Astrocyte (in vitro differentiated cells and primary cell): ENCODE data around the gene GLS. TPM values are rescaled to one million over a fixed set of nuclear protein-coding genes. Genes with fewer than 3 reads are reported as not detected.

Source experiments
- DNase-seq: peaks from one replicate; pipeline ENCODE4 v3.0.0-alpha.2; 2010; ENCODE audit warnings: low read depth
- FAIRE-seq: peaks from 2 replicates; lab custom pipeline; 2011; peaks lifted over from hg19 to GRCh38; lab: Jason Lieb, UNC
- H2AFZ ChIP-seq: 2 replicates; pipeline ENCODE4 v1.6.0; 2012; ENCODE audit warnings: low read depth, low read length, inconsistent platforms
- H3K27ac ChIP-seq: 2 replicates; pipeline ENCODE4 v1.5.1; 2011; ENCODE audit warnings: low read depth, low read length, inconsistent platforms
- H3K27me3 ChIP-seq: 2 replicates; pipeline ENCODE4 v1.6.0; 2011; ENCODE audit warnings: low read length, inconsistent platforms; ENCODE audit not compliant: insufficient read depth
- H3K36me3 ChIP-seq: 2 replicates; pipeline ENCODE4 v1.5.1; 2011; ENCODE audit warnings: low read length, inconsistent platforms; ENCODE audit not compliant: insufficient read depth
- H3K4me1 ChIP-seq: 2 replicates; pipeline ENCODE4 v1.5.1; 2011; ENCODE audit warnings: low read length, inconsistent platforms; ENCODE audit not compliant: insufficient read depth
- H3K4me2 ChIP-seq: 2 replicates; pipeline ENCODE4 v1.6.0; 2012; ENCODE audit warnings: low read length, inconsistent platforms
- H3K4me3 ChIP-seq: 2 replicates; pipeline ENCODE4 v1.5.1; 2011; ENCODE audit warnings: low read depth, mild to moderate bottlenecking, low read length, inconsistent platforms; ENCODE audit not compliant: insufficient read depth
- H3K79me2 ChIP-seq: 2 replicates; pipeline ENCODE4 v1.6.0; 2012; ENCODE audit warnings: mild to moderate bottlenecking, low read length, inconsistent platforms; ENCODE audit not compliant: insufficient read depth
- H3K9ac ChIP-seq: 2 replicates; pipeline ENCODE4 v1.6.0; 2012; ENCODE audit warnings: mild to moderate bottlenecking, low read length, inconsistent platforms
- H3K9me3 ChIP-seq: 2 replicates; pipeline ENCODE4 v1.5.1; 2012; ENCODE audit warnings: low read depth, mild to moderate bottlenecking, low read length, inconsistent platforms; ENCODE audit not compliant: insufficient read depth
- H4K20me1 ChIP-seq: 2 replicates; pipeline ENCODE4 v1.6.0; 2012; ENCODE audit warnings: low read length, inconsistent platforms; ENCODE audit not compliant: insufficient read depth
- H3K27ac Mint-ChIP-seq: one replicate; pipeline ENCODE4 v1.8.0; 2021; ENCODE audit warnings: mild to moderate bottlenecking, mixed read lengths; ENCODE audit not compliant: unreplicated experiment
- H3K27me3 Mint-ChIP-seq: one replicate; pipeline ENCODE4 v1.8.0; 2021; ENCODE audit warnings: low read depth, mixed read lengths; ENCODE audit not compliant: unreplicated experiment
- H3K36me3 Mint-ChIP-seq: one replicate; pipeline ENCODE4 v1.8.0; 2021; ENCODE audit warnings: low read depth, mixed read lengths; ENCODE audit not compliant: unreplicated experiment
- H3K4me1 Mint-ChIP-seq: one replicate; pipeline ENCODE4 v1.8.0; 2021; ENCODE audit warnings: low read depth, mixed read lengths; ENCODE audit not compliant: unreplicated experiment
- H3K4me3 Mint-ChIP-seq: one replicate; pipeline ENCODE4 v1.8.0; 2021; ENCODE audit warnings: mild to moderate bottlenecking, moderate library complexity, mixed read lengths; ENCODE audit not compliant: unreplicated experiment
- H3K9me3 Mint-ChIP-seq: one replicate; pipeline ENCODE4 v1.8.0; 2021; ENCODE audit warnings: mild to moderate bottlenecking, mixed read lengths; ENCODE audit not compliant: unreplicated experiment
- EZH2 ChIP-seq: IDR thresholded peaks from 2 replicates; pipeline ENCODE4 v1.6.1; 2012; ENCODE audit warnings: mild to moderate bottlenecking, low read length, inconsistent platforms; ENCODE audit not compliant: insufficient read depth
- total RNA-seq: library from RNA; stranded (reverse); gene quantifications from 2 replicates; pipeline ENCODE4 v1.2.1, GENCODE V29; 2021
- TF ChIP-seq, protein P1 (sequence below): IDR thresholded peaks from 2 replicates; pipeline ENCODE4 v1.5.1; 2011; ENCODE audit warnings: low read depth, mild to moderate bottlenecking, inconsistent platforms, low read length, moderate library complexity; ENCODE audit not compliant: insufficient read depth

Gene GLS
- total RNA-seq, 1 donor from 2014 or later, result 189 TPM

DNA sequence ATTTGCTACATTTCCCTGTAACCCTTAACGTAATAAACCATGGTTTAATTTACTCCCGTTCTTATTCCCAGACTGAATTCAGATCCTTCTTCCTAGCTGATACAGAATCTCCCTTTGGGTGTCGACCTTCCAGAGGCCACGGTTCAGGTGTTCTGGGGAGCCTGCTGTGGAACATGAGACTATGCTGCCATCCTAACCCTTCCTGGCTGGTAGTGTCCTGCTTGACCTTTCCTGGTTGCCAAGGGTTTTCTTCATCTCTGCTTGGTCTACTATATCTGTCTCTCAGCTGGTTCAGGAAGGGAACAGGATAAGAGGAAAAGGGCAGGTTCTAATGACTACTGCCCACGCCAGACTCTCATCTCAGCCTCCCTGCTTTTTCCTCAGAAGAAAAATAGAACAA is 96.9 kb downstream of the GLS start:
- Histone ChIP-seq H3K4me3 (no peak overlapping the region), H3K36me3 (peaks cover 72% of the 10 kb centered on the region), H4K20me1 (peaks cover 19% of the 10 kb centered on the region), H3K4me2 (no peak overlapping the region), H3K9me3 (no peaks in the 10 kb centered on the region), H3K79me2 (no peaks in the 10 kb centered on the region), H3K27ac (no peak overlapping the region), H3K27me3 (no peaks in the 10 kb centered on the region), H2AFZ (no peak overlapping the region), H3K4me1 (peaks cover 20% of the 10 kb centered on the region), H3K9ac (no peak overlapping the region)
- Mint-ChIP-seq H3K27me3 (no peaks in the 10 kb centered on the region), H3K27ac (peak overlapping the region; percentile 60), H3K4me1 (peaks cover 52% of the 10 kb centered on the region), H3K9me3 (no peaks in the 10 kb centered on the region), H3K4me3 (no peak overlapping the region), H3K36me3 (peaks cover 43% of the 10 kb centered on the region)
- no peak for FAIRE-seq
- TF ChIP-seq EZH2, result no peak
- no peak for DNase-seq

DNA sequence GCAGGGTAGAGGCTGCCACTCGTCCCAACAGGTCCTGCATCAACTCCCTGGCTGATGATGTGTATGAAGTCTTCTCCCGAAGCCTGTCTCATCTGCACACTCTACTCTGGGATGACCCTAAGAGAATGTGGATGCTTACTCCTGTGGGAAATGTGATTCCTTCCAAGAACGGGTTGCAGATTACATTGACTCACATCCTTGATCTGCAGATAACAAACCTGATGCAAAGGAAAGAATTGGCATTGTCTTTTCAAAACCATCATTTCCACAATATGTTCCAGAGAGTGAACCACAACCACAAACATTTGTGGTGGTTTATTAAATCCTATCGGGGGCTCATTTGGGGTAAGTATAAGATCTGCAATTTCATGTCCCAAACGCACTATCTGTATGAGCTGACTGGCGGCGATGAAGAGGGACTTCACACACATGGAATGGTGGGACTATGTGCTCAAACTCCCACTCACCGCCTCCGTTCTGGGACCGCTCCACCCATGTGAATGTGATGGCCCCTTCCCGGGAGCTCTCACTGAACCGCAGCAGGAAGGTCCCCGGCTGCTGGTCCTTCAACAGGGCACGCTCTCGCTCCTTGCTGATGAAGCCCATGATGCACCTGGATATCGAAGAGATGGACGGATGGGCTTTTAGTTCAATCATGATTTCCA is 97.9 kb downstream of the GLS start:
- no peaks in the 10 kb centered on the region for H3K9me3 ChIP-seq
- no peaks in the 10 kb centered on the region for H3K27me3 ChIP-seq
- Mint-ChIP-seq H3K4me3 (peak overlapping the region; percentile 8), H3K9me3 (no peaks in the 10 kb centered on the region), H3K27ac (peak overlapping the region; percentile 38), H3K4me1 (peaks cover 57% of the 10 kb centered on the region), H3K36me3 (peaks cover 46% of the 10 kb centered on the region), H3K27me3 (no peaks in the 10 kb centered on the region)
- H3K79me2 ChIP-seq, result no peaks in the 10 kb centered on the region
- FAIRE-seq (peak; percentile 34), DNase-seq (peak; percentile 85)
- peak overlapping the region; percentile 31 for H3K4me2 ChIP-seq
- H4K20me1 ChIP-seq, result peaks cover 19% of the 10 kb centered on the region
- no peak for TF ChIP-seq EZH2
- TF ChIP-seq, protein P1, sequence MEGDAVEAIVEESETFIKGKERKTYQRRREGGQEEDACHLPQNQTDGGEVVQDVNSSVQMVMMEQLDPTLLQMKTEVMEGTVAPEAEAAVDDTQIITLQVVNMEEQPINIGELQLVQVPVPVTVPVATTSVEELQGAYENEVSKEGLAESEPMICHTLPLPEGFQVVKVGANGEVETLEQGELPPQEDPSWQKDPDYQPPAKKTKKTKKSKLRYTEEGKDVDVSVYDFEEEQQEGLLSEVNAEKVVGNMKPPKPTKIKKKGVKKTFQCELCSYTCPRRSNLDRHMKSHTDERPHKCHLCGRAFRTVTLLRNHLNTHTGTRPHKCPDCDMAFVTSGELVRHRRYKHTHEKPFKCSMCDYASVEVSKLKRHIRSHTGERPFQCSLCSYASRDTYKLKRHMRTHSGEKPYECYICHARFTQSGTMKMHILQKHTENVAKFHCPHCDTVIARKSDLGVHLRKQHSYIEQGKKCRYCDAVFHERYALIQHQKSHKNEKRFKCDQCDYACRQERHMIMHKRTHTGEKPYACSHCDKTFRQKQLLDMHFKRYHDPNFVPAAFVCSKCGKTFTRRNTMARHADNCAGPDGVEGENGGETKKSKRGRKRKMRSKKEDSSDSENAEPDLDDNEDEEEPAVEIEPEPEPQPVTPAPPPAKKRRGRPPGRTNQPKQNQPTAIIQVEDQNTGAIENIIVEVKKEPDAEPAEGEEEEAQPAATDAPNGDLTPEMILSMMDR, result no peak
- no peak overlapping the region for H3K4me3 ChIP-seq
- no peak overlapping the region for H3K9ac ChIP-seq
- H2AFZ ChIP-seq, result no peak overlapping the region
- H3K27ac ChIP-seq, result no peak overlapping the region
- H3K36me3 ChIP-seq, result peaks cover 72% of the 10 kb centered on the region
- H3K4me1 ChIP-seq, result peaks cover 20% of the 10 kb centered on the region

DNA sequence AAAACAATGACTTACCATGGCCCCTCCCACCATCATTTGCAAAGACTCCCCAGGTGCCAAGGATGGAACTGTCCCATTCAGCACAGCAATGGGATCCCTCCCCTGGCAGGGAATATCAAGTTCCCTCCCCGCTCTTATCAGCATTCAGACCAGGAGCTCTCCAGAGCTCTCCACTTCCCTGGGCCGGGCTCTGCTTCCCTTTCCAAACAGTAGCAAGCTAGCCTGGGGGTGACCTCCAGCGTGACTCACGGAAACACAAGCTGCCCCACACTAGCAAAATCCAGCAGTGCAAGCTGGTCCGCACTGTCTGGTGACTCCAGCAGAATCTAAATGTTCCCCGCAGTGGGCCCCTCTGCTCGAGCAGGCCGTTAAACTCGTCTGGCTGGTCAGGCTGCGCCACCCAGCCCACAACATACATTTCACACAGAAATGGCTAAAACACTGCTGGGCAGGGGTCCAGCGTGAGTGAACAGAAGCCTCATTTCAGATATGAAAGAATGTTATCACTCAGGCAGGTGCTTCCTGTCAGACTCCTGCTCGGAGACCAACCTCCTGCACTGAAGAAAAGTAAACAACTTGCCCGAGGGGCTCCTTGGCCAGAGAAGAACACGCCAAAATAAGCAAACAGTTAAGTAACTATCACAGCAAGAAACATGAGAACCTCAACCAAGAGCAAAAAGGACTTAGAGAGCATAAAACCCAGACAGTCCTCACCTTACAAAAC is 99.4 kb downstream of the GLS start:
- H3K27me3 Mint-ChIP-seq, result no peaks in the 10 kb centered on the region
- peak overlapping the region; percentile 57 for H3K4me2 ChIP-seq
- peak overlapping the region; percentile 89 for H3K27ac Mint-ChIP-seq
- H3K4me3 Mint-ChIP-seq, result no peak overlapping the region
- H3K27me3 ChIP-seq, result no peaks in the 10 kb centered on the region
- FAIRE-seq, result no peak
- H3K4me1 ChIP-seq, result peaks cover 29% of the 10 kb centered on the region
- TF ChIP-seq, protein P1, result no peak
- TF ChIP-seq EZH2, result no peak
- peaks cover 47% of the 10 kb centered on the region for H3K36me3 Mint-ChIP-seq
- no peaks in the 10 kb centered on the region for H3K9me3 Mint-ChIP-seq
- H3K4me3 ChIP-seq, result no peak overlapping the region
- no peaks in the 10 kb centered on the region for H3K79me2 ChIP-seq
- no peak overlapping the region for H2AFZ ChIP-seq
- H3K9me3 ChIP-seq, result no peaks in the 10 kb centered on the region
- DNase-seq, result peak; percentile 70
- H3K9ac ChIP-seq, result peak overlapping the region; percentile 9
- H3K36me3 ChIP-seq, result peaks cover 71% of the 10 kb centered on the region
- peak overlapping the region; percentile 16 for H3K27ac ChIP-seq
- H4K20me1 ChIP-seq, result peaks cover 22% of the 10 kb centered on the region
- peaks cover 56% of the 10 kb centered on the region for H3K4me1 Mint-ChIP-seq
